ENCODE results near the gene ZNF423.

Gene ZNF423

DNA sequence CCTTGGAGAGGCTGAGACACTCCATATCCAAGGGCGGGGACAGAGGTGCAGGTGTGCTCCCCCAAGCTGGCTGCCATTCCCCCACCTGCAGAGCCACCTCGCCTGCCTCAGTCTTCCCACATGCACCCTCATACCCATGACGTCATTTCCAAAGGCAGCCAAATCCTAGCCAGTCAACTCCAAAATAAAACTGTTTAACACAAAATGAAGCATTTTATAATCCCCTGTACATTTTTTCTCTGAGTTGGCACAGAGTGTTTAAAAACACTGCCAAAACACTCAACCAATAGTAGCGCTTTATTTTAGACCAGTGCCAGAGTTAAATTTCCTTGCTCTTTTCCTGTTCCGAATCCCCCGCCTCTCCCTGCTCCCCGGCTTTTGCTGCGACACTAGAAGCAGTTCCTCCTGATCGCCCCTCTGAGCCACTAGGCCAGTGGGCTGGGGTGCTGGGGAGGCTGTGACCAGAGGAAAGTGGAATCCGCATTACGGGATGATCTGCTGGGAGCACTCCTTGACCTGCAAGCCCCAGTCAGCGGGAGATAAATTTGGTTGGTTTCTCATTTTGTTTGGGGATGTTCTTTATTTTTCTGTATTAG, 139.5 kb downstream of the ZNF423 start:
- DNase-seq = no peak

DNA sequence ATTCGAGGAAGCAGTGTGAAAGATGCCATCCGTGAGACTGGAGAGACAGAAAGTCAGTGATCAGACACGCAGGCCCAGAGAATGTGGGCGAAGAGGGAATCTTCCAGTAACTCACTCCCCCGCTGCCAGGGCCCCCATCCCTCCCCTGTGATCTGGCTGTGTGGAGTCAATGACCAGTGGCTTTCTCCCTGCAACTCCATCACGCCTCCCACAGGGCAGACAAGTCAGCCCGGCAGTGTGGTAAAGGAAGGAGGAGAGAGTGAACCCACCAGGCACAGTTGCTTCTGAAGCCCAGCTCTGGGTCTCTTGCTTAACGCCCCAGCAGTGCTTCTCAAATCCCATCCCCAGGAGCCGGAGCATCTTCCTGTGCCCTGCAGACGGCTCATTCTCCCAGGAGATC, 142.1 kb downstream of the ZNF423 start:
- DNase-seq = no peak

DNA sequence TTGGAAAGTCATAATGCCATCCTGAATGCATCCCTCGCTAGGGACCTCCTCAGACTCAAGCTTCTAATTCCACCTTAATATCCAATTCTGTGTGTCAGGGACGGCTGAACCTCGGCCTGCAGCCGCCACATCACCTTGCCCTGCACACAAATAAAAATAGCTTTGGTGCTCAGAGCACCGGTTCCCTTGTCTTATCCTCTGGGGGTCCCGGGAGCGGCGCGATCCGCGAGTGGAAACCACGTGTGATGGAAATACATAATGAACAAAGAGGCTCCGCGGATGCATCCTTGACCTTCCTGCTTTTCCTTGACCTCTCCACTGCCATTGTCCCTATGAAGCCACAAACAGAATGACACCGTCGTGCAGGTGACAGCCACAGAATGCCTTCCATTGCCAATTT, 143.4 kb downstream of the ZNF423 start:
- DNase-seq = no peak

DNA sequence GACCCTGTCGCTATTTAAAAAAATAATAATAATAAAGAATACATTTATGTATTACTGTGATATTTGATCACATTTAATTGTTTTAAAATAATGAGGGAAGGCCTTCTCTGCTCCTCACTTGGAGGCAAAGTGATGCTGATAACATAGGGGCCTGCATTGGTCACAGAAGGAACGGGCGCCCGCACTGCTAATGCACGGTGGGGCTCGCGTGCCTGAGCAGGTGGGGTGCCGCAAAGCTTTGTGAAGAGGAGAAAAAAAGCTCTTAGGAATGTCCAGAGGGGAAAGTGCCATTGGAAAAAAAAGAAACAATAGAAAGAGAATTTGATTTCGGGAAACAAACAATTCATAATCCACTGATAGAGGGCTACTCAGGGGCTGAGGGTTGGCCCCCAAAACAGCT, 143.8 kb downstream of the ZNF423 start:
- DNase-seq = no peak

DNA sequence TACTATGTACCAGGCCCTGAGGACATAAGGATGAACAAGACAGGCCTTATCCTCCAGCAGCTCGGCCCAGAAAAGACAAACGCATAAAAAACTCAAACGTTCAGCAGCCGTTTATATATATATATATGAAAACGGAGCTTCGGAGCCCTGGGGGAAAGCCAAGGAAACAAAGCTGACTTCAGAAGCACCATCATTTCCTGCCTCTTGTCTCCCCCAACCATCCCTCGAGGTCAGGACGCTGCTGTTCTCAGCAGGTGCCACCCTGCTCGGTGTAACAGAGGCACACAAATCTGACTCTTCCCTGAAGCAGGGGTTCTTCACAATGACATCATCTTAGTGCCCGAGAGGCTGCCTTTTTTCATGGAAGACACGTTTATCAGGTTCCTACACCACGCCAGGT, 146.9 kb downstream of the ZNF423 start:
- no peak for DNase-seq

DNA sequence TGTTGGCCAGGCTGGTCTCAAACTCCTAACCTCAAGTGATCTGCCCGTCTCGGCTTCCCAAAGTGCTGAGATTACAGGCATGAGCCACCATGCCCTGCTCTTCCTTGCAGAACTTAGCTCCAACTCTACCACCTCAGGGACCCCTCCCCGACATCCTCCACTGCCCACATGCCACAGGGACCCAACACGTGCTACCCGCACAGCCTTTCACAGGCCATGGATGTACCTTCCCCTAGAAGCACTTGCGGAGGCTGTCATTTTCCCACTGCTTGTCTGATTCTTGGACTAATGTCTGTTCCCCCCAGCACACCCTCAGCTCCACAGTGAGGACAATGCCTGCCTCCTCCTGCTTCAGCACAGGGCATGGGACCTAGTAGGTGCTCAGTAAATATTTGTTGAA, 147.4 kb downstream of the ZNF423 start:
- DNase-seq = no peak

DNA sequence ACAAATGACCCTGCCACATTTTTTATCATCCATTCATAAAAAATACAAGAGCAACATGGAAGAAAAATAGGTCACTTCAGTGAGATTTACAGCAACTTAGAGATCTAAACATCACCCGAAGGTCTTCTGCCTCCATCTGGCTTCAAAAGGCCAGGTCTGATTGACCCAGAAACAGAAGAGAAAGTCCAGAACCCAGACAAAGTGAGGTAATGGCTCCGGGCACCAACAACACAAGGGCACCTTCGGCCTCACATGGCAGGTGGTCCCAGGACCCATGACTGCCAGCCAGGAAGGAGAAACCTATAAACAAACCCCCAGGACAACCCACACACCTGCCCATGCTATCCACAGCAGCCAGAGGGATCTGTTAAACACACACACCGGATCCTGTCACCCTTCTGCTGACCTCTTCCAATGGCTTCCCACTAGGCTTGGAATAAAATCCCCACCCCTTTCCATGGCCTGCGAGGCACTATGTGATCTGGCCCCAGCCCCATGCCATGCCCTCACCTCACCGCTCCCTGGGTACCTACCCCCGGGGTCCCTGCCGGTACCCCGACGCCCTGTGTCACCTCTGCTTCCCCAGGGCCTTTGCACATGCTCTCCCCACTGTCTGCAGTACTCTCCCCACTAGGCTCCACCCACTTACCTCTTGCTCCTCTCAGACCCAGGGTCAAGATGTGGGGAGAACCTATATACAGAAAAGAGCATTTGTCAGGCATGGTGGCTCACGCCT, 149.1 kb downstream of the ZNF423 start:
- DNase-seq = no peak

DNA sequence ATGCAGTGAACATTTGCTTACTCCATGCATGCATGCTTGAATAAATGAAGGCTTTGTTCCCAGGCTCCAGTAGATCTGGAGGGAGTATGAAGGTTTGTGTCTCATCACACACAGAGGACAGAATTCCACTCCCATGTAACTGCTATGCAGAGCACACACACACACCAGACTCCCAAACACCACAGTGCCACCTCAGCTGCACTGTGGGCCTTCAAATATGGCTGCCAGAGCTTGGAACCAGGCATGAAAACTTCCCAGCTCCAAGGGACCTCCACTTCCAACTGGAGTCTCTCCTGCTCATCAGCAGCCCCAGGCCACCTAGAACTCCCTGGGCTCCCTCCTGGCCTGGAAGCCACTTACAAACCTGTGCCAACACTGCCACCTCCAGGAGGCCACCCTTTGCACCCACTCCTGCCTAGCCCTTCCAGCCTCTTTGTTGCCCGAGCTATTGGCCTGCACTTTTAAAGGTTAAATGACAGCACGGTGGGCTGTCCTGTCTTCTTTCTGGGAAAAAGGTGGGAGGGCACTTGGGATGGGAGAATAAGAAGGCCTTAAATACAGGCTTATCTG, 151.2 kb downstream of the ZNF423 start:
- DNase-seq = no peak

DNA sequence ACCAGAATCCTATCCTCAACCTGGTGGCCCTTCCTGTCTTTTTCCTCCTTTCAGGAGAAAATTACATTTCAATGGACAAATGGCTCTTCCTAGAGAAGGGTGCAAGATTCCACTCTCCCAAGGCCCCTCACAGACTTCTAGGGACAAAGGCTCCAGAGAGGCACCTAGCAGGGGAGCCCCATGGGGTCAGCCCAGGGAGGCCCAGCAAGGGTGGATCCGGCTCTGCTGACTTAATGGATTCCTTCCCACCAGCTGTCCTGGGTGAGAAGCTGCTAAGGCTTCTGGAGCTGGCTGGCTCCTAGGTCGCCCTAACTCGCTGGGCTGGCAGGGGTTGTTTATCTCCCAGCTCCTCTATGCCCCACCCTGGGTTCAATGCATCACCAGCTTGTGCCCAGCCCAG, 152.4 kb downstream of the ZNF423 start:
- no peak for DNase-seq

DNA sequence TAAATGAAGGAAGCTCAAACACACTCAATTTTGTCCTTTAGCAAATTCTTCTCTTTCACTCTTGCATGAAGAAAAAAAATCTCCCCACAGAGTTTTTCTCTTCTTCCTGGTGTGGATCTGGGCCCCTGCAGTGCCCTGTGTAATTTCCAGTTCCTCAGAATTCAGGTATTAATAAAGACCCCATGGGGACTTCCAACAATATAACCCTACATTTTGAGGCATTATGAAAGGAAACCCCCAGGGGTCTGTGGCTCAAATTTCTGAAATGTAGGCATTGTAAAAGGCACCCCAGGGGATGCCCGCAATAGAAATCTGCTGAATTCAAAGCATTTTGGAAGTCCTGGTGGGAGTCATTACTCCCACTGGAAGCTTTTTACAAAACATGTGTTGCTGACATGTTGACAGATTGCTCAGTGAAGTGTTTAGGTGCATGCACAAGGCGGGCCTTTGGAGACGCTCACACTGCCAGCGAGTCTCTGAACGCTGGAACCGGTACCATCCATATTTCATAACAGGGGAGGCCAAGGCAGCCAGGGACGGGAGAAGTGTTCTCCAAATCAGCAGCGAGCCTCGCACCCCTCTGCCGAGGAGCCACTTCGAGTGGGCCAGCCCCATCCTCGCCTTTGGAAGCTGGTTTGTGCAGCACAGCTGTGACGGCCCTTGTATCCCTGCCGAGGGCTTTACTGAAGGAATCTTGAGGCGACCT, 154.0 kb downstream of the ZNF423 start:
- DNase-seq = no peak

DNA sequence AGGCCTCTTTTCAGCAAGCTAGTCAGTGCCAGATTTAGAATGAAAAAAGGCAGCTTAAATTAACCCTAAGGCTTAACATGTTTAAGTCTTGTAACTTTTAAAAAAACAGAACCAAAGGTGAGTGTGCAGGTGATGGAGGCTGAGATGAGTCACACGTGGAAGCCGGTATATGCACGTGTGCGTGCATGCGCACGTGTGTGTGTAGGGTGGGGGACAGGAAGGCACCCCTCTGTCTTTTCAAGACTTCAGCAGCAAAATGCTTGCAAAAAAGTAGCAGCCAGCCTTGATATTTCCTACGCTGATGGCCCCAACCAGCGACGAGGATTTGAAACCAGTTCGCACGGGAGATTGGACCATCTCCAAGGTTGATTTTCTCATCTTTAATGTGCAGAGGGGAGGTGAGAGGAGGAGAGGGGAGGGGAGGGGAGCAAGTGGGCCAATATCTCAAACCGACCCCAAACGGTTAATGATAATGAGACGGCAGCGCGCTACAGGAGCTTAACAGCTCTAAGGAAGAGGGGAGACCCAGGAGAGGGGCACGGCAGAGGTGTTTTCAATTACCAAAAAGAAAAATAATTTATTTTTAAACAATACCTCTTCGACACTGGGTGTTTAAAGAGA, 154.7 kb downstream of the ZNF423 start:
- no peak for DNase-seq

DNA sequence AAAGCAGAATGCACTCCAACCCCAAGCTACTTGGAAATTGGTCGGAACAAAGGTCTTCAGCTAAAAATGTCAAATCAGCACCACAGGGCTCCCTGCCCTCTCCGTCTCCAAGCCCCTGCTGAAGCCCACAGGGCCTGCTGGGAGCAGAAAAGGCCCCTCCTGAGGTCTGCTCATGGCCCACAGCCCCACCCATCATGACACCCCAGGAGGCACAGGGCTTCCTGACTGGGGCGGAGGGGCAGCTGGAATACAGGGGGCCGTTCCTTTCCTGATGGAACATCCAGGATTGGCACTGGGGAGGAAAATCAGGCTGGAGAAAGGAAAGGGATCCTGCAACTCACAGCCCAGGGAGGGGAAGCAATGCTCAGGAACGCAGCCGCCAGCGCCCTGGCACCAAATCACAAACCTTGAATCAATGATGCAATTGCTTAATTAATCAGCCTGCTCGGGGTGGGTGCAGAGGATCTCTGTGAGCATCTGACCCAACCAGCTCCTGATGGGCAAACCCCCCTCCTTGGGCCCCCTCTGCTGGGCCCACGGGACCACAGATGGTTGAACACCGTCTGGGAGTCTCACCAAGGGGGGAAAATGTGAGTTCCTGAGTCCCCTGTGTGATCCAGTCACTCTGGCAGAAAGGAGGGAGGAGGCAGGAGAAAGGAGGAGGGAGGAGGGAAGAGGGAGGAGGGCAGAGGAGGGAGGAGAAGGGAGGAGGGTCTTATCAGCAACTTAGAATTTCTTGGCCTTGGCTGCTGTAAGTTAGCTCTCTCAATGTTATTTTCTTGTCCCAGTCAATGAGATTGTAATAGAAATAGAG, 155.5 kb downstream of the ZNF423 start:
- no peak for DNase-seq

DNA sequence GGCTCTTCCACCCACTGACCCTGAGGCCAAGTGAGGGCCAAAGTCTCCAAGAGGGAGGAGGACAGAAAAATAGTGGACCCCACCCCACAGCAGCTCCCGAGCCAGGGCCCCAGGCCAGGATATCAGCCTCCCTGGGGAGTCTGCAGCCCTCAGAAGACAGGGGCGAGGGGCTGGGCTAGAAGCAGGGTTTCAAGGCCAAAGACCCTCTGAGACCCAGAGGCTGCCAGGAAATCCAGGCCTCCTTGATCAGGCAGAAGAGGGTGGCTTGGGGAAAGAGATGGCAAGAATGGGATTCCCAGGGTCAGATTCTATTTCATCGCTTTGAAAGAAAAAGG, 156.1 kb downstream of the ZNF423 start:
- no peak for DNase-seq

DNA sequence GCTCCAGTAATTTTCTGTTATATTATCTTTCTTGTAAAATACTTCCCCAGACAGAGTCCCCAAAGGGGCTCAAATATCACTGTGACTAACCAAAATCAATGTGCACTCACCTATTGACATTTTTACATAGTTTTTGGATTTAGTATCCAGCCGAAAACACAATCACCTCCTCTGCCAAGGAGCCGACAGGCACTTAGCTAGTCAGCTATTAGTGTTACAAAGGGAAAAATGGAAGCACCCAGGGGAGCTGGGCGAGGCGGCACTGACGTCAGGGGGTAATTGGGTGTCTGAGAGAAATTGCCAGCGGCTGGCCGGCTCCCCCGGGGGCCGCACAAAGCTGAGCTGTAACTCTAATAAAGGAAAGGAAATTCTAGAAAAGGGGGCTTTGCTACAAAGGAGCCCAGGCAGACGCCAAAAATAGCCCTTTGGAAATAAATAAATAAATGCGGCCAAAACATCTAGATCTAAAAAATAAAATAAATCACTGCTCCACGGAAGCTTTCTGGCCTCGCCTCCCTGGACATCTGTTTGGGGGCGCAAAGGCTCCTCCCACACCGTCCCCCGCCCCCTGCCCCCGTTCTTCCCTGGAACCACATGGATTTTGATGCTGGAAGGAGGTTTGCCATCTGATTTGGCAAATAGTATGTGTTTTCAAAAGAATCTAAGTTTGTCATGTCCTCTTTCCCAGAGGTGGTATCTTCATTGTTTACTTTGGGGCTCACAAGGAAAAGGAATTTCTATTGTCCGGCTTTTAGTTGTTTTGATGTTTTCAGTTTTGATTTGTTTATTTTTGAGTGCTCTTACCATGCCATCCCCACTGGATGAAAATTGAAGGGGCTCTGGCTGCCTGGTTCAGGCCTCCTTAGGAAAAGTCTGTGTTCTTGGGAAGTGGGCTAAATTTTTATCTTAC, 156.7 kb downstream of the ZNF423 start:
- no peak for DNase-seq

DNA sequence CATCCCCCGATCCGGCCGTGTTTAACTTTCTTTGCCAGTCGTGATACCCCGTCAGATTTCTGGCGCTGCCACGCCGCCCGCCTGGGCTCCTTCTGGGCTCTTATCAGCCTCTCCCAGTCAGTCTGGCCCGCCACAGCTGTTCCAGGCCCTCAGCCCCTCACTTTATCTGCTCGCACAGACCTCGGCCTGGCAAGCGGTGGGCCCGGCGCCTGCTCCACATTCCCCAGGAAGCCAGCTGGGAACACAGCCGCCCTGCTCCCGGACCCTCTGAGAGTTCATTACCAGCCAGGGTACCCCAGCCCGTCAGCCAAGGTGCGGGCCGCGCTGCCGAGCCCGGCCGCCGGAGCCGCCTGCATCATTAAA, 157.5 kb downstream of the ZNF423 start:
- DNase-seq = no peak

DNA sequence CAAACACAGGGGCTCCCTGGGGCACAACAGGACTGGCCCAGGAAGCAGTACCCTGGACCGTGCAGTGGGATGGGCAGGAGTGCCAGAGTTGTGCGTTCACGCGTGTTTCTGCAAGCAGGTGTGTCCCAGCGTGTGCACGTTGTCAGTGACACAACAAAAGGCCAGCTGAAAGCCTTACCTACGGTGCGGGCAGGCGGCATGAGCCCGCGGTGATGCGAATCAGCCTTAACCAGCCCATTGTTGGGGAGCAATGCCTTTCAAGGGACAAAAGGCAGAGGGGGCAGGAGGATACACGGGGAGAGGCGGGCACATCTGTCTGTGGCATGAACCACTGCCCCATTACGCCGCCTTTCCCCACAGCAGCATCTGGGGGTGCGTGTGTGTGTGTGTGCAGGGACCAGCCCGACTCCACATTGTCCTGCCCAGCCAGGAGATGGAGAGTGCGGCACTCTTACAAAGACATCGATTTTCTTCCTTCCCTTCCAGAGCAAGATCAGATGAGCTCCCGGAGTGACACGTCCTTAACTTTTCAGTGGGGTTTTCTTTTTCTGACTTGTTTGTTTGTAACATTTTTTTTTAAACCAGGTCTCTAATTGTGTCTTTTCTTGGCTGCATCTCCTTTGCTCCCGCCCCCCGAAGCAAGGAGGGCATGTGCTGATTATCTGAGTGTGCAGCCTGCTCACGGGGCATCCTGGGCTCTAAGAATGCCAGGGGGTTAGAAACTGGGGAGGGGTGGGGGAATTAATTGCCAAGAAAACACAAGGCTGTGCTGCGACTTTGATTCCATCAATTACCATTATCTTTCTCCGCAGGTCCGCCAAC, 158.1 kb downstream of the ZNF423 start:
- DNase-seq = no peak

DNA sequence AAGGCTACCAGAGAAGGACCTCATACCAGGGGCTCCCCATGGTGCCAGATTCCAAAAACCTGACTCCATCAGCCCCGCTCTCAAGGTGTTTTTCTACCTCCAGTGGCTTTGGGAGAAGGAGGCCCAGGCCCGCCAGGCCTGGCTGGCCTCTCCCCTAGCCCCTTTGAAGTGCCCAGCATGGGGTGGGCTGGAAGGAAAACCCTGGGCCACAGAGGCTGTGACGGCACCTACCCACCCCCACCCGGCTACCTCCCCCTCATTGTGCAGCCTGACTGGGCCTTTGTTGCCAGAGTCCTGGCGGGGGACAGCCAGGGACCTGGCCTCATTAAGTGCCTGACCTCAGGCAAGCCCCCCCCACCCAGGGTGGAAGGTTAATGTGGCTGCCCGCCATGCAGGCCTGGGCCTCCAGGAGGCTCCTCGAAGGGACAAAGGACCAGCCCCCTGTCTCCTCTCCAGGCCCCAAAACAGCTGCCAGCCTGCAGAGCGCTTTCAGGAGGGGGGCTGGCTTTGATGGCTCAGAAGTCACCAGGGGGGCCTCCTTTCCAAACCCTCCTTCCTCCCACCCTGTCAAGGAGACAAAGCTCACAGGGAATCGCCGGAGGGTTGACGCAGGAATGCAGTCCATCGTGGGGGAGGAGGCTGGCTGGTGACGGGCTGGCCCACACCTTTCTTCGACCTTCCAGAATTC, 159.4 kb downstream of the ZNF423 start:
- no peak for DNase-seq

DNA sequence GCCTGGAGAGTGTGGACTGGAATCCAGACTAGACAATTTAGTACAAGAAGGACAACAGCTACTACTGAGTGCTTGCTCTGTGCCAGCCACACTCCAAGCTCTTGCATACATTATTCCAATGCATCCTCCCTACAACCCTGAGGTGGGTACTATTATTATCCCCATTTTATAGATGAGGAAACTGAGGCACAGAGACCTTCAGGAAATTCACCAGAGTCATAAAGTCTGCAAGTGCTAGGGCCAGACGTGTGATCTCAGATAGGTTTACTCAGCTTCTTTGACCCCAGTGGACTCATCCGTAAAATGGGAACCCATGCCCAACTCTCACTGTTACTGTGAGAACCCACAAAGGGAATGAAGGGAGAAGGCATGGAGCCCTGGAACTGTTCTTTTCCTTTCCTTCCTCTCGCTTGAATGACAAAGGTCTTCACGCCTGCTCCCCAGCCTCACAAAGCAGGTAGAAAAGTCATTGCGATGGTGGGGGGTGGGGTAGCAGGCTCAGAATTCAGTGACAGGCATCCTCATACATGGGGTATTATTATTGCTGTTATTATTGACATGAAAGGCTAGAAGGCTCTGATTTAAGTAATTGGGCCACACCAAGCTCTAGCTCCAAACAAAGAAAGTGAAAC, 160.0 kb downstream of the ZNF423 start:
- no peak for DNase-seq

DNA sequence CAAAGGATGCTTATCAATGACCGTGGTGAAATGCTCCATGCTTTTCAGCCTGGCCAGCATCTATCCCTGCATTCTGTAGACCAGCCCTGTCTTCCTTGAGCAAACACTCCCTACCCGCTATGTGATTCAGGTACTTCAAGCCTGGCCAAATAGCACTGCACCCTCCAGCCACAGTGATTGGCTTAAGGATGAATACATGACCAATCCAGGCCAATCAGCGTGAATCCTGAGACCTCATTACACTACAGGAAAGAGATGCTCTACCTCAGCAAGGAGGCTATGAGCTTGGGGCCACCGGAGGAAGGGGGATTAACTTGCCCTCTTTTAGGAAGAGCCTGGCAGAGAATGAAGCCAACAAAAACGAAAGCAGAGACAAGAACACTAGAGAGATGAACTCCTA, 162.5 kb downstream of the ZNF423 start:
- DNase-seq = no peak

DNA sequence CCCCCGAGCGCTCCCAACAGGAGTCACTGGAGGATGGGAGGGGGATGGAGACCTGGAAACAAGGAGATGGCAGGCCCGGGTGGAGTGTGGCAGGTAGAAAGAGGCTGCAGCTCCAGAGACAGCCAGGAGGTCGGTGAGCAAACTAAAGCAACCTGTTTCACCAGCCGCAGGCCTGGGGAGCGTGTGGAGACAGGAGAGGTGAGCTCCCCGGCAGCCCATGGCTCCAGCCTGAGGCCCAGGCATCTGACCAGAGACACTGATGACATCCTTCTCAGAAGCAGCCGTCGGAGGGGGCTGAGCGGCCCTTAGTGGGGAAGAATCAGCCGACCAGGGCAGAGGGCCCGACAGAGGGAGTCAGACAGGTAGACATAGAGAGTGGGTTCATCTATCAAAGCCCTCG, 165.1 kb downstream of the ZNF423 start:
- no peak for DNase-seq

Measured in T1000 (cell line).